Esophagus (tissue), 2 donors: ENCODE data around the gene ZCCHC24. TPM values are rescaled to one million over a fixed set of nuclear protein-coding genes. Genes with fewer than 3 reads are reported as not detected.
A peak's percentile ranks its signal among the peaks of the same experiment; 100 is the strongest.

Source experiments
- H3K27ac ChIP-seq, 2 donors: one replicate each; pipeline ENCODE4 v1.5.1; 2013; ENCODE audit warnings: low read depth in 2 of 2, mild to moderate bottlenecking in 2 of 2, inconsistent platforms in 1 of 2, low read length in 1 of 2, moderate library complexity in 1 of 2
- H3K27me3 ChIP-seq, 2 donors: one replicate each; pipeline ENCODE4 v1.6.1; 2013; ENCODE audit warnings: low read length in 2 of 2, control low read depth in 1 of 2, mild to moderate bottlenecking in 1 of 2; ENCODE audit not compliant: insufficient read depth in 2 of 2, control insufficient read depth in 1 of 2
- H3K36me3 ChIP-seq, 2 donors: one replicate each; pipeline ENCODE4 v1.6.1; 2013; ENCODE audit warnings: low read length in 1 of 2; ENCODE audit not compliant: control insufficient read depth in 2 of 2, insufficient read depth in 2 of 2
- H3K4me1 ChIP-seq, 2 donors: one replicate each; pipeline ENCODE4 v1.6.1; 2013; ENCODE audit warnings: low read length in 1 of 2; ENCODE audit not compliant: control insufficient read depth in 2 of 2, insufficient read depth in 2 of 2
- H3K4me3 ChIP-seq, 2 donors: one replicate each; pipeline ENCODE4 v1.5.1; 2013; ENCODE audit warnings: low read length in 2 of 2, mild to moderate bottlenecking in 2 of 2, low read depth in 1 of 2, moderate library complexity in 1 of 2
- H3K9me3 ChIP-seq, 2 donors: one replicate each; pipeline ENCODE4 v1.6.1; 2013; ENCODE audit warnings: mild to moderate bottlenecking in 2 of 2, low read depth in 1 of 2, low read length in 1 of 2, moderate library complexity in 1 of 2; ENCODE audit not compliant: control insufficient read depth in 2 of 2, insufficient read depth in 1 of 2
- WGBS, 2 donors: extraction: QIAGEN DNeasy Blood & Tissue Kit; methylation state at CpG; one replicate each; pipeline ENCODE4 v1.1.7; 2013; 5-methylcytosine and 5-hydroxymethylcytosine counted together
- polyA plus RNA-seq, 2 donors: library from polyadenylated mRNA; stranded (reverse); fragments of 200-250 nt; gene quantifications; one replicate each; pipeline ENCODE4 v1.2.3, GENCODE V29; 2013
- donor health status: healthy with polysubstance abuse.
- donor health status: Bipolar disorder and iron deficiency.

ZCCHC24 gene
- polyA plus RNA-seq, result 1 to 10 TPM; 3.3 to 6.5 TPM

DNA sequence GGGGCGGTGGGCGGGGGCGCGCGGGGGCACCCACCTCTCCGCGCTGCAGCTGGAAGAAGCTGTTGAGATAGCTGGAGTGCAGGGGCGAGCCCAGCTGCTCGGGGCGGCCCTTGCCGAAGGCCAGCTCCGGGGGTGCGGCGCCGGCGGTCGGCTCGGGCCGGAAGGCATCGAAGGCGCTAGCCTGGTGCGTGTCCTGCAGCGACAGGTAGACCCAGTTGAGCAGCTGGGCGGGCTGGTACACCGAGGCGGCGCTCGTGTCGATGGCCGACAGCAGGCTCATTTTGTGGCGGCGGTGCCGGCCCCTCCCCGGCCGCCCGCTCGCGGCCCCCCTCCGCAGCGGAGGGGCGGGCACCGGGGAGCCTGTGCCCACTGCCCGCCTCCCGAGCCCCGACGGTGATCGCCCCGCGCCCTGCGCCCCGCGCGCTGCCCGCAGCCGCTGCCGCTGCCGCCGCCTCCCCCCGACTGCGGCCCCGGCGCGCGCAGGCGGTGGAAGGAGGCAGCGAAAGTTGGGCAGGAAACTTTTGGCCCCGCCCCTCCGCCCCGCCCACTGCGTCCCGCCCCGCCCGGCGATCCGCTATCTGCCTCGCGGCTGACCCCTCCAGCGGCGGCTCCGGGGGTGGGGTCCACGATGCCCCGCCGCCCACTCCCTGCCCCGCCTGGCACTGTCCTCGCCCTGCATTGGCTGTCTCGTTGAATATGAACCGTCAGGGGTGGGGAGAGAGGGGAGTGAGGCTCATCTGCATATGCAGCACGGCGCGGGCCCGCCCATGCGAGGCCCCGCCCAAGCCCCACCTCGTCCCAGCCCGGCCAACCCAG, at the start of gene ZCCHC24:
ZCCHC24 (minus strand) TSS at position 464 of the 816 bp plus-strand sequence; CDS start at position 280, 184 bp downstream.
- WGBS, 2 donors, result 0% methylated on average over 78 to 95 of the region's 95 CpGs
- H3K9me3 ChIP-seq, result no peaks in the 10 kb centered on the region
- H3K4me1 ChIP-seq, result peaks cover 0 to 14% of the 10 kb centered on the region in 2 donors
- peak within 1 kb of the TSS; percentile 54 to 70 for H3K4me3 ChIP-seq
- H3K27ac ChIP-seq, result peak within 1 kb of the TSS; percentile 88 to 89
- no peaks in the 10 kb centered on the region for H3K36me3 ChIP-seq
- no peaks in the 10 kb centered on the region for H3K27me3 ChIP-seq

DNA sequence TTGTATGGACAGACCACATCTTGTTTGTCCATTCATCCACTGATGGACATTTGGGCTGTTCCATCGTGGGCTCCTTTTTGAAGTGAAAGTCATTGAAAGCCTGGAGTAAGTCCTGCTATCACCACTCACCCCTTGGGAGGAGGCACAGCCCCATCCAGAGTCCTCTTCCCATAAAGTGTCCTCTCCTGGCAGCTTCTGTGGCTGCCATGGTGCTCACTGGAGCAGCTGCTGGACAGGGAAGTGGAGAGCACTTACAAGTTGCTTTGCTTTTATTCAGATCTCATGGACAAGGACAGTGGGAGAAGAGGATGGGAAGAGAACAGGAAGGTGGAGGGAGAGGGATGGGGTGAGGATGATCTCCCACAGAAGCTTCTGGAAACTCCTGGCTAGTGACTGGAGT, 48.4 kb upstream of the ZCCHC24 start:
- H3K27me3 ChIP-seq, result no peaks in the 10 kb centered on the region

GRCh38 chr10:79492839-79493238, 47.4 kb upstream of the ZCCHC24 start:
- no peaks in the 10 kb centered on the region for H3K4me1 ChIP-seq
- WGBS, 2 donors, result 75 to 84% methylated on average over 3 of the region's 3 CpGs
- H3K4me3 ChIP-seq, result no peak overlapping the region
- H3K36me3 ChIP-seq, result no peaks in the 10 kb centered on the region
- H3K9me3 ChIP-seq, result no peaks in the 10 kb centered on the region
- no peak overlapping the region for H3K27ac ChIP-seq
- no peaks in the 10 kb centered on the region for H3K27me3 ChIP-seq

More for the DNA sequence above, 48.4 kb upstream of the ZCCHC24 start:
- 67 to 68% methylated on average over 1 of the region's 1 CpG for WGBS, 2 donors
- Histone ChIP-seq H3K27ac (no peak overlapping the region), H3K4me1 (no peaks in the 10 kb centered on the region), H3K36me3 (no peaks in the 10 kb centered on the region), H3K4me3 (no peak overlapping the region), H3K9me3 (no peaks in the 10 kb centered on the region)

DNA sequence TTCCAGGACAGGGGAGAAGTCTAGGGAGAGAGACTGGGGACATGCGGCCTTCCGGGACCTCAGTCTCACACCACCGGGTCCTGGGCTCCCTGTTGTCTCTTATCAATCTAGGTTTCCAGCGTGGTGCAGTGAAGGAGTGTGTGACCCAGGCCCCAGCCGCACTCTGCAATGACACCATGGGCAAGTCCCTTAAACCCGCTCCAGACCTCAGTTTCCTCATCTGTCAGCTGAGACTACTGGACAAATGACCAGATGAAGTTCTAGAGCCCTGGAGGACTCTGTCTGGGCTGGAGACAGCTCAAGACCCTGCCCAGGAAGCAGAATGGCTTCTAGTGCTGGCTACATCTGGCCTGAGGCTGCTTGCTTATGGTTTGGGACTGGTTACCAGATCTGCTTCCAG, 46.8 kb upstream of the ZCCHC24 start:
- Histone ChIP-seq H3K36me3 (no peaks in the 10 kb centered on the region), H3K27me3 (no peaks in the 10 kb centered on the region), H3K9me3 (no peaks in the 10 kb centered on the region), H3K4me3 (no peak overlapping the region), H3K4me1 (no peaks in the 10 kb centered on the region), H3K27ac (no peak overlapping the region)
- 95 to 98% methylated on average over 6 of the region's 6 CpGs for WGBS, 2 donors

- Histone ChIP-seq H3K4me3 (no peak overlapping the region), H3K36me3 (no peaks in the 10 kb centered on the region), H3K27me3 (no peaks in the 10 kb centered on the region), H3K27ac (no peak overlapping the region), H3K4me1 (no peaks in the 10 kb centered on the region), H3K9me3 (no peaks in the 10 kb centered on the region)
- WGBS, 2 donors, result 80 to 88% methylated on average over 6 of the region's 6 CpGs
Observed at GRCh38 chr10:79491143-79491835, 45.9 kb upstream of the ZCCHC24 start.

GRCh38 chr10:79490400-79491142, 45.1 kb upstream of the ZCCHC24 start:
- Histone ChIP-seq H3K27ac (peak overlapping the region in 1 of 2 donors; percentile 5), H3K36me3 (no peaks in the 10 kb centered on the region), H3K4me1 (no peaks in the 10 kb centered on the region), H3K27me3 (no peaks in the 10 kb centered on the region), H3K9me3 (no peaks in the 10 kb centered on the region), H3K4me3 (no peak overlapping the region)
- 78 to 79% methylated on average over 9 of the region's 9 CpGs for WGBS, 2 donors

DNA sequence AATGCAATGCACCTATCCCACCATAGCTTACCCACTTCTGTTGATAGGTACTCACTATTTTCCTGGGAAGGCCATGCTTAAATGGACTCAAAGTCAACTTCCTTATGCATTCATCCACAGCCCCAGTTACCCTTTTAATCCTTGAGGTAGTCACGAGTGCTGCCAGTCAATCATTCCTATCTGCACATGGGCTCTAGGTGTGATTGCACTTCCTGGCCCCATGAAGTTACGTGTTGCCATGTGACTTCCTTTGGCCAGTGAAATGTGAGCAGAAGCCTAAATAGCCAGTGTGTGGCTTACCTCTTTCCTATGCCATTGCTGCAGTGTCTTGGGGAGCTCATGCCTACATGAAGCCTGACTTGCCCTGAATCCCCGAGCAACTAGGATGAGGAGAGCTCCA, 43.4 kb upstream of the ZCCHC24 start:
- Histone ChIP-seq H3K4me3 (no peak overlapping the region), H3K27ac (no peak overlapping the region), H3K27me3 (no peaks in the 10 kb centered on the region), H3K4me1 (no peaks in the 10 kb centered on the region), H3K36me3 (no peaks in the 10 kb centered on the region), H3K9me3 (no peaks in the 10 kb centered on the region)
- WGBS, 2 donors, result 83 to 84% methylated on average over 3 of the region's 3 CpGs

DNA sequence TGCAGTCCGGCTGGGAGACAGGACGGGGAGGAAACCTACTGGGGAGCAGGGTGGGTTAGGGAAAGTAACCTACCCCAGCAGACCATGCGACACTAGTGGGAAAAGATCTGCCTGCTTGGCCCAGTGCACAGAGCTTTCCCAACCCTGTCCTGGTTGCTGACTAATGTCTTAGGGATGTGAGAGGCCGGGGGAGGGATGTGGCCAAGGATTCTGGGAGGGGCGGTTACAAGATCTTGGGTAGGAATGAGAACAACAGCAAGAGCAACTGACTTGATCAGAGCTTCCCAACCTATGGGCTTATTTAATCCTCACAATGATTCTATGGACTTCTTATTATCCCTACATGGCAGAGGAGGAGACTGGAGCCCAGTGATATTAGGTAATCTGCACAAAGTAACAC, 42.9 kb upstream of the ZCCHC24 start:
- no peak overlapping the region for H3K4me3 ChIP-seq
- WGBS, 2 donors, result 54 to 76% methylated on average over 5 of the region's 5 CpGs
- no peaks in the 10 kb centered on the region for H3K4me1 ChIP-seq
- peak overlapping the region in 1 of 2 donors; percentile 47 for H3K27ac ChIP-seq
- H3K27me3 ChIP-seq, result no peaks in the 10 kb centered on the region
- no peaks in the 10 kb centered on the region for H3K36me3 ChIP-seq
- no peaks in the 10 kb centered on the region for H3K9me3 ChIP-seq

- Histone ChIP-seq H3K9me3 (no peaks in the 10 kb centered on the region), H3K27me3 (no peaks in the 10 kb centered on the region), H3K4me1 (no peaks in the 10 kb centered on the region), H3K4me3 (no peak overlapping the region), H3K27ac (peak overlapping the region in 1 of 2 donors; percentile 47), H3K36me3 (no peaks in the 10 kb centered on the region)
- WGBS, 2 donors, result 58 to 73% methylated on average over 10 of the region's 10 CpGs
Observed at GRCh38 chr10:79487296-79488194, 42.1 kb upstream of the ZCCHC24 start.
